GM10266 (cell line): ENCODE results near the gene ARHGEF5.
"Not testable (repeated sequence)": the region's sequence is repeated elsewhere in the genome, so short reads cannot be mapped to it uniquely, and the experiment has no call there.

Experiments used
- DNase-seq: peaks from one replicate; pipeline ENCODE4 v3.0.0; 2012; ENCODE audit errors: extremely low spot score
- TF ChIP-seq, protein P1 (sequence below): IDR thresholded peaks from 2 replicates; pipeline ENCODE4 v1.5.1; 2012; ENCODE audit warnings: mild to moderate bottlenecking, low read depth; ENCODE audit not compliant: control insufficient read depth, insufficient read depth; ENCODE audit errors: missing control alignments

ARHGEF5 gene

DNA sequence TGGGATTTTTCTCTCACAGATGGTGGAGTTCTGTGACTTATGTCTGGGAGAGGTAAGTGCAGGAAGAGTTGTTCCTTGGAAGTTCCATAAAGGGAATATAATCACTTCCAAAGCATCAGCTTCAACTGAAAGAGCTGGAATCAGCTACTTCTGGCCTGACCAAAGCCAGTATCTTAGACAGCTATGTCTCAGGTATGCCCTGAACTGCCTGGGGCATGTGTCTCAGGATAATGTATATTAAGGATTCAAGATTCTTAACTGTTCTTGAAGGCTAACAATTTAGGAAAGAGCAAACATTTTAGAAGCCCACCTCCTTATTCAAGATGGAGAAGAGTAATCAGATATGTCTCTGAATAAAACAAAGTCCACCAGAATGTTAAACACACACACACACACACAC is 60.7 kb downstream of the ARHGEF5 start:
- no peak for DNase-seq

DNA sequence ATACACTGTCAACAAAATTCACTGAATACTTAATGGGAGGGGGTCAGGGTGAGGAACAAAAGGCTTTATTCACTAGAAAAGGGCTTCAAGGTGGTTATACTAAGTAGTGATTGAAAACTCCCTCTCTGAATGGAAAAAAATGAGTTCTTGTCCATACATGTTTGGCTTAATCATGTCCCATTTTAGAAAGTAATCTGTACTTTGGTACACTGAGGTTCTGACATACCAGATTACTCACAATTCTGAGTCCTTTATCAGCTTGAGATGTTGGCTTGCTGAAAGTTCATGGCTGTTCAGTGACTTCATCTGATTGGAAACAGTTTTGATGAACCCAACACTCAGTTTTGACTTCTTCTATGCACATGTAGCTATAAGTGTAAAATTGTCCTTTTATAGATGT is 61.1 kb downstream of the ARHGEF5 start:
- DNase-seq: no peak
- TF ChIP-seq, protein P1, sequence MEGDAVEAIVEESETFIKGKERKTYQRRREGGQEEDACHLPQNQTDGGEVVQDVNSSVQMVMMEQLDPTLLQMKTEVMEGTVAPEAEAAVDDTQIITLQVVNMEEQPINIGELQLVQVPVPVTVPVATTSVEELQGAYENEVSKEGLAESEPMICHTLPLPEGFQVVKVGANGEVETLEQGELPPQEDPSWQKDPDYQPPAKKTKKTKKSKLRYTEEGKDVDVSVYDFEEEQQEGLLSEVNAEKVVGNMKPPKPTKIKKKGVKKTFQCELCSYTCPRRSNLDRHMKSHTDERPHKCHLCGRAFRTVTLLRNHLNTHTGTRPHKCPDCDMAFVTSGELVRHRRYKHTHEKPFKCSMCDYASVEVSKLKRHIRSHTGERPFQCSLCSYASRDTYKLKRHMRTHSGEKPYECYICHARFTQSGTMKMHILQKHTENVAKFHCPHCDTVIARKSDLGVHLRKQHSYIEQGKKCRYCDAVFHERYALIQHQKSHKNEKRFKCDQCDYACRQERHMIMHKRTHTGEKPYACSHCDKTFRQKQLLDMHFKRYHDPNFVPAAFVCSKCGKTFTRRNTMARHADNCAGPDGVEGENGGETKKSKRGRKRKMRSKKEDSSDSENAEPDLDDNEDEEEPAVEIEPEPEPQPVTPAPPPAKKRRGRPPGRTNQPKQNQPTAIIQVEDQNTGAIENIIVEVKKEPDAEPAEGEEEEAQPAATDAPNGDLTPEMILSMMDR: no peak

More for the DNA sequence above, 60.7 kb downstream of the ARHGEF5 start:
- TF ChIP-seq, protein P1: no peak

DNA sequence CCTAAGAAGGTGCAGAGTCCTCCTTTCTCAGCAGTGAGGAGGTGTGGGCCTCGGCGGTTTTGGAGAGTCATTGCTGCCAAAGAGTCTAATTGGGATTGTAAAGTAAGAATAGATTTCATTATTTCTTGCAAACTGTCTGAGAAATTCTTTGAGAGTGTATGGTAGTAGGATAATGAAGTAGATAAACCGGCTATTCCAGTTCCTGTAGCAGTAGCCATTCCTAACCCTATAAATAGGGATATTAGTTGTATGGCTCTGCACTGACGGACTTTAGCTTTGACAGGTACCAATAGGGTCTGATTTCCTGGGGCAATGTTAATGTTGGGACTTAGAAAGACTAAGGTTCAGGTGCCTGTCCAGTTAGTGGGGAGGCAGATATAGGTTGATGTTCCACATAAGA is 63.7 kb downstream of the ARHGEF5 start:
- not testable (repeated sequence) for DNase-seq

DNA sequence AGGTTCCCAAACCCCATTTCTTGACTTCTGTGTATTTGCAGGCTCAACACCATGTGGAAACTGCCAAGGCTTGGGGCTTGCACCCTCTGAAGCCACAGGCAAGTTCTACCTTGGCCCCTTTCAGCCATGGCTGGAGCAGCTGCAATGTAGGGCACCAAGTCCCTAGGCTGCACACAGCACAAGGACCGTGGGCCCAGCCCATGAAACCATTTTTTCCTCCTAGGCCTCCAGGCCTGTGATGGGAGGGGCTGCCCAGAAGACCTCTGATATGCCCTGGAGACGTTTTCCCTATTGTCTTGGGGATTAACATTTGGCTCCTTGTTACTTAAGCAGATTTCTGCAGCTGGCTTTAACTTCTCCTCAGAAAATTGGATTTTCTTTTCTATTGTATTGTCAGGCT is 72.3 kb downstream of the ARHGEF5 start:
- not testable (repeated sequence) for DNase-seq

DNA sequence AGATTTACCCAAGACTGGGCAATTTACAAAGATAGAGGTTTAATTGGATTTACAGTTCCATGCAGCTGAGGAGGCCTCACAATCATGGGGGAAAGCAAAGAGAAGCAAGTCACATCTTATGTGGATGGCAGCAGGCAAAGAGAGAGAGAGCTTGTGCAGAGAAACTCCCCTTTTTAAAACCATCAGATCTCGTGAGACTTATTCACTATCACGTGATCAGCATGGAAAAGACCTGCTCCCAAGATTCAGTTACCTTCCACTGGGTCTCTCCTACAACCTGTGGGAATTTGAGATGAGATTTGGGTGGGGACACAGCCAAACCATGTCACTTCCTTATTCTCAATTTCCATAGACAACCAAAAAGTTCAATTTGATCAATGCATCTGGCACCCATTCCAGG is 73.2 kb downstream of the ARHGEF5 start:
- no peak for DNase-seq
- TF ChIP-seq, protein P1: no peak
